OCI-M1 (cell line): Measurements from ENCODE around the gene IFNW1.
"Not testable (repeated sequence)": the region's sequence is repeated elsewhere in the genome, so short reads cannot be mapped to it uniquely, and the experiment has no call there.

ENCODE experiments used
- DNase-seq: peaks from one replicate; lab custom pipeline; 2025; lab: John Stamatoyannopoulos, UW

IFNW1 gene

GRCh38 chr9:21141427-21141882 lies at the start of gene IFNW1:
IFNW1 (minus strand) TSS chr9:21141832; CDS start chr9:21141570, 262 bp downstream.
- DNase-seq = peak; percentile 3

- DNase-seq = not testable (repeated sequence)
Observed at GRCh38 chr9:21187487-21187886, 45.9 kb upstream of the IFNW1 start, which contains the start of gene IFNA4. IFNA4 (minus strand) TSS chr9:21187587; CDS start chr9:21187531, 56 bp downstream.

- DNase-seq = peak; percentile 74
Observed at GRCh38 chr9:21182810-21183736, 41.4 kb upstream of the IFNW1 start.

- no peak for DNase-seq
Observed at GRCh38 chr9:21174671-21175070, 33.0 kb upstream of the IFNW1 start.

- no peak for DNase-seq
Observed at GRCh38 chr9:21172156-21172555, 30.5 kb upstream of the IFNW1 start.

- DNase-seq = no peak
Observed at GRCh38 chr9:21171351-21171750, 29.7 kb upstream of the IFNW1 start.

GRCh38 chr9:21166560-21166959 lies 24.9 kb upstream of the IFNW1 start, which contains the start of gene IFNA21:
IFNA21 (minus strand) TSS chr9:21166660; CDS start chr9:21166612, 48 bp downstream.
- not testable (repeated sequence) for DNase-seq

- no peak for DNase-seq
Observed at GRCh38 chr9:21165516-21165915, 23.9 kb upstream of the IFNW1 start.

- DNase-seq = peak; percentile 55
Observed at GRCh38 chr9:21160178-21160577, 18.5 kb upstream of the IFNW1 start.

GRCh38 chr9:21155501-21155900 lies 13.9 kb upstream of the IFNW1 start:
- no peak for DNase-seq

- DNase-seq = peak; percentile 78
Observed at GRCh38 chr9:21154018-21154608, 12.5 kb upstream of the IFNW1 start.

- DNase-seq = no peak
Observed at GRCh38 chr9:21153336-21154017, 11.8 kb upstream of the IFNW1 start.

- DNase-seq = peak; percentile 2
Observed at GRCh38 chr9:21144603-21145002, 3.0 kb upstream of the IFNW1 start.

GRCh38 chr9:21137020-21137419 lies 4.6 kb downstream of the IFNW1 start:
- DNase-seq = no peak

- DNase-seq = peak; percentile 26
Observed at GRCh38 chr9:21135736-21136135, 5.9 kb downstream of the IFNW1 start.

GRCh38 chr9:21128186-21128585 lies 13.4 kb downstream of the IFNW1 start:
- not testable (repeated sequence) for DNase-seq

GRCh38 chr9:21121595-21122251 lies 19.9 kb downstream of the IFNW1 start:
- no peak for DNase-seq

GRCh38 chr9:21121079-21121478 lies 20.6 kb downstream of the IFNW1 start:
- no peak for DNase-seq

- peak; percentile 94 for DNase-seq
Observed at GRCh38 chr9:21119093-21119770, 22.4 kb downstream of the IFNW1 start.

GRCh38 chr9:21114311-21114710 lies 27.3 kb downstream of the IFNW1 start:
- no peak for DNase-seq
